IMR-90 (cell line): Measurements from ENCODE around the gene IRGQ. TPM values are rescaled to one million over a fixed set of nuclear protein-coding genes. Genes with fewer than 3 reads are reported as not detected.

Source experiments
- ATAC-seq: fragments of 200-7000 bp; cut with Tn5 transposase; 2 replicates; pipeline ENCODE4 v1.9.1; 2020; ENCODE audit warnings: low read depth, mild to moderate bottlenecking, moderate library complexity
- BruUV-seq: library from RNA; stranded (reverse); fragments of 400-500 nt; replicated peaks from 2 replicates; lab custom pipeline; 2021; lab: Mats Ljungman, UMichigan
- CTCF ChIA-PET: fragments of 300-600 bp; formaldehyde crosslinking; extraction: SDS; loops from one replicate; lab custom pipeline; 2021; ENCODE audit warnings: antibody characterized with exemption; lab: Yijun Ruan, JAX
- POLR2A ChIA-PET: fragments of 300-600 bp; sonication (Branson Sonifier 250); formaldehyde crosslinking; loops from one replicate; lab custom pipeline; 2022; ENCODE audit warnings: antibody characterized with exemption; ENCODE audit not compliant: unreplicated experiment; lab: Charles Lee
- DNase-seq: peaks from one replicate; pipeline ENCODE4 v3.0.0; 2013
- H2AFZ ChIP-seq: replicated peaks from 2 replicates; pipeline ENCODE3; 2013; ENCODE audit warnings: low read length, mild to moderate bottlenecking; ENCODE audit not compliant: poor library complexity
- H2AK5ac ChIP-seq: 2 replicates; pipeline ENCODE4 v1.6.1; 2013; ENCODE audit warnings: low read depth, low read length, inconsistent platforms
- H2AK9ac ChIP-seq: replicated peaks from 2 replicates; pipeline ENCODE3; 2013; ENCODE audit warnings: mild to moderate bottlenecking, low read depth, low read length, moderate library complexity; ENCODE audit not compliant: poor library complexity
- H2BK120ac ChIP-seq: 2 replicates; pipeline ENCODE4 v1.6.1; 2013; ENCODE audit warnings: low read depth, low read length, inconsistent platforms
- H2BK15ac ChIP-seq: 3 replicates; pipeline ENCODE4 v1.6.1; 2013; ENCODE audit warnings: low read depth, low read length, inconsistent platforms
- H2BK20ac ChIP-seq: 2 replicates; pipeline ENCODE4 v1.6.1; 2013; ENCODE audit warnings: low read depth, mild to moderate bottlenecking, inconsistent platforms, low read length, moderate library complexity
- H2BK5ac ChIP-seq: 2 replicates; pipeline ENCODE4 v1.6.1; 2013; ENCODE audit warnings: mild to moderate bottlenecking, low read depth, low read length, inconsistent platforms; ENCODE audit not compliant: poor library complexity, severe bottlenecking
- H3K14ac ChIP-seq: replicated peaks from 2 replicates; pipeline ENCODE4 v1.6.1; 2013; ENCODE audit warnings: low read depth, low read length, inconsistent platforms
- H3K18ac ChIP-seq: 2 replicates; pipeline ENCODE4 v1.6.1; 2013; ENCODE audit warnings: low read depth, low read length, control low read depth
- H3K23ac ChIP-seq: 2 replicates; pipeline ENCODE4 v1.6.1; 2013; ENCODE audit warnings: low read depth, low read length, inconsistent platforms
- H3K27ac ChIP-seq: 2 replicates; pipeline ENCODE4 v1.5.1; 2013; ENCODE audit warnings: mild to moderate bottlenecking, control low read depth, low read length; ENCODE audit not compliant: insufficient read depth
- H3K27me3 ChIP-seq: 2 replicates; pipeline ENCODE4 v1.6.1; 2013; ENCODE audit warnings: low read length; ENCODE audit not compliant: control insufficient read depth, insufficient read depth
- H3K36me3 ChIP-seq: 2 replicates; pipeline ENCODE4 v1.6.1; 2013; ENCODE audit warnings: low read length, mixed read lengths; ENCODE audit not compliant: control insufficient read depth, insufficient read depth
- H3K4ac ChIP-seq: 2 replicates; pipeline ENCODE4 v1.6.1; 2013; ENCODE audit warnings: low read depth, low read length, inconsistent platforms
- H3K4me1 ChIP-seq: 2 replicates; pipeline ENCODE4 v1.6.1; 2013; ENCODE audit warnings: low read length, mixed read lengths; ENCODE audit not compliant: control insufficient read depth, insufficient read depth
- H3K4me2 ChIP-seq: 2 replicates; pipeline ENCODE4 v1.6.1; 2013; ENCODE audit warnings: low read depth, mild to moderate bottlenecking, control low read depth, low read length, moderate library complexity
- H3K4me3 ChIP-seq: 2 replicates; pipeline ENCODE4 v1.5.1; 2013; ENCODE audit warnings: low read depth, mild to moderate bottlenecking, control low read depth, low read length, moderate library complexity; ENCODE audit not compliant: insufficient read depth
- H3K56ac ChIP-seq: 2 replicates; pipeline ENCODE4 v1.6.1; 2013; ENCODE audit warnings: low read length, inconsistent platforms; ENCODE audit not compliant: insufficient read depth; ENCODE audit errors: extremely low read depth
- H3K79me1 ChIP-seq, 2 experiments: 2 replicates each; pipeline ENCODE4 v1.6.1; 2013; ENCODE audit warnings: low read length in 2 of 2, inconsistent platforms in 1 of 2, low read depth in 1 of 2
- H3K9ac ChIP-seq: 2 replicates; pipeline ENCODE4 v1.6.1; 2013; ENCODE audit warnings: low read depth, low read length, control low read depth
- H3K9me1 ChIP-seq: 2 replicates; pipeline ENCODE4 v1.6.1; 2013; ENCODE audit warnings: low read length, inconsistent platforms; ENCODE audit not compliant: insufficient read depth
- H3K9me3 ChIP-seq: 2 replicates; pipeline ENCODE4 v1.6.1; 2013; ENCODE audit warnings: low read length; ENCODE audit not compliant: control insufficient read depth, insufficient read depth
- H4K20me1 ChIP-seq: 2 replicates; pipeline ENCODE4 v1.6.1; 2013; ENCODE audit warnings: low read length, inconsistent platforms; ENCODE audit not compliant: insufficient read depth
- H4K5ac ChIP-seq: 2 replicates; pipeline ENCODE4 v1.6.1; 2013; ENCODE audit warnings: mild to moderate bottlenecking, low read depth, low read length, control low read depth
- H4K8ac ChIP-seq, 2 experiments: 2 replicates each; pipeline ENCODE4 v1.6.1; 2013; ENCODE audit warnings: low read depth in 2 of 2, low read length in 2 of 2, control low read depth in 1 of 2, inconsistent platforms in 1 of 2
- H4K91ac ChIP-seq: 2 replicates; pipeline ENCODE4 v1.6.1; 2013; ENCODE audit warnings: low read depth, low read length, inconsistent platforms; ENCODE audit not compliant: insufficient read depth
- BHLHE40 ChIP-seq: fragments of 150-350 bp; IDR thresholded peaks from 2 replicates; pipeline ENCODE4 v1.6.1; 2016; ENCODE audit warnings: mild to moderate bottlenecking, low read depth, low read length
- CEBPB ChIP-seq: IDR thresholded peaks from 2 replicates; pipeline ENCODE4 v1.6.1; 2012; ENCODE audit warnings: low read depth, low read length, improper control_type of control experiment
- CHD1 ChIP-seq: IDR thresholded peaks from 2 replicates; pipeline ENCODE4 v1.6.1; 2012; ENCODE audit warnings: low read depth, low read length, improper control_type of control experiment
- CTCF ChIP-seq: conservative IDR thresholded peaks from 2 replicates; pipeline ENCODE4 v1.5.1; 2012; ENCODE audit warnings: mild to moderate bottlenecking, low read depth, low read length, improper control_type of control experiment
- FOS ChIP-seq: fragments of 150-350 bp; IDR thresholded peaks from 2 replicates; pipeline ENCODE4 v1.6.1; 2016; ENCODE audit warnings: low read depth, low read length
- MAFK ChIP-seq: IDR thresholded peaks from 2 replicates; pipeline ENCODE4 v1.6.1; 2012; ENCODE audit warnings: low read depth, low read length, improper control_type of control experiment
- MAZ ChIP-seq: IDR thresholded peaks from 2 replicates; pipeline ENCODE4 v1.6.1; 2012; ENCODE audit warnings: low read depth, mild to moderate bottlenecking, low read length, improper control_type of control experiment, moderate library complexity, borderline replicate concordance
- NFE2L2 ChIP-seq: fragments of 150-350 bp; IDR thresholded peaks from 2 replicates; pipeline ENCODE4 v1.6.1; 2016; ENCODE audit warnings: low read depth, mild to moderate bottlenecking, low read length
- POLR2A ChIP-seq: IDR thresholded peaks from 2 replicates; pipeline ENCODE4 v1.6.1; 2012; ENCODE audit warnings: mild to moderate bottlenecking, low read depth, low read length
- RAD21 ChIP-seq: IDR thresholded peaks from 2 replicates; pipeline ENCODE4 v1.6.1; 2012; ENCODE audit warnings: low read length, improper control_type of control experiment
- RCOR1 ChIP-seq: IDR thresholded peaks from 2 replicates; pipeline ENCODE4 v1.6.1; 2012; ENCODE audit warnings: mild to moderate bottlenecking, low read length, improper control_type of control experiment; ENCODE audit not compliant: insufficient replicate concordance
- RFX5 ChIP-seq: IDR thresholded peaks from 2 replicates; pipeline ENCODE4 v1.8.0; 2012; ENCODE audit warnings: low read depth, mild to moderate bottlenecking, low read length, moderate library complexity
- SMC3 ChIP-seq: fragments of 150-350 bp; IDR thresholded peaks from 2 replicates; pipeline ENCODE4 v1.6.1; 2016; ENCODE audit warnings: low read depth, mild to moderate bottlenecking, antibody characterized with exemption, low read length, moderate library complexity
- WGBS, 2 experiments: methylation state at CpG; one replicate each; pipeline versions ENCODE4 v1.1.5 to v1.1.7; 2013; ENCODE audit warnings: missing lambda C conversion rate in 2 of 2; ENCODE audit not compliant: insufficient read length in 1 of 2; ENCODE audit errors: extremely low coverage in 2 of 2; 5-methylcytosine and 5-hydroxymethylcytosine counted together
- dilution Hi-C: fragments of 300-500 bp; cut with HindIII; formaldehyde crosslinking; loops from one replicate; pipeline ENCODE4 v1.14.3; 2018; ENCODE audit warnings: low sequenced_read_pairs; ENCODE audit not compliant: unreplicated experiment
- in situ Hi-C: fragments of 300-500 bp; cut with MboI; formaldehyde crosslinking; loops from 3 replicates; pipeline ENCODE4 v1.14.3; 2019; ENCODE audit warnings: low sequenced_read_pairs, inconsistent platforms, mixed read lengths
- intact Hi-C: fragments of 100-400 bp; cut with micrococcal nuclease; formaldehyde crosslinking; loops from 2 replicates; pipeline ENCODE4 v1.10.0; 2022
- polyA plus RNA-seq, 3 experiments: library from polyadenylated mRNA; depleted of rRNA; stranded (reverse); fragments of >200 nt; gene quantifications; 2 replicates each; pipeline ENCODE4 v1.2.3, GENCODE V29; 2012; ENCODE audit warnings: low replicate concordance in 1 of 3
- total RNA-seq: library from RNA; depleted of rRNA; stranded (reverse); fragments of >200 nt; gene quantifications from 2 replicates; pipeline ENCODE4 v1.2.3, GENCODE V29; 2012
- TF ChIP-seq, protein P1 (sequence below): fragments of 150-350 bp; IDR thresholded peaks from 2 replicates; pipeline ENCODE4 v1.6.1; 2017; ENCODE audit warnings: mild to moderate bottlenecking, antibody characterized with exemption, low read length, low read depth
- TF ChIP-seq, protein P2 (sequence below): fragments of 150-350 bp; IDR thresholded peaks from 2 replicates; pipeline ENCODE4 v1.6.1; 2016; ENCODE audit warnings: low read depth, mild to moderate bottlenecking, low read length, moderate library complexity, borderline replicate concordance

Gene IRGQ
- total and polyA plus RNA-seq, 2 of the 4 experiments (the other 2 are of a cell fraction): 9.0 to 9.9 TPM

DNA sequence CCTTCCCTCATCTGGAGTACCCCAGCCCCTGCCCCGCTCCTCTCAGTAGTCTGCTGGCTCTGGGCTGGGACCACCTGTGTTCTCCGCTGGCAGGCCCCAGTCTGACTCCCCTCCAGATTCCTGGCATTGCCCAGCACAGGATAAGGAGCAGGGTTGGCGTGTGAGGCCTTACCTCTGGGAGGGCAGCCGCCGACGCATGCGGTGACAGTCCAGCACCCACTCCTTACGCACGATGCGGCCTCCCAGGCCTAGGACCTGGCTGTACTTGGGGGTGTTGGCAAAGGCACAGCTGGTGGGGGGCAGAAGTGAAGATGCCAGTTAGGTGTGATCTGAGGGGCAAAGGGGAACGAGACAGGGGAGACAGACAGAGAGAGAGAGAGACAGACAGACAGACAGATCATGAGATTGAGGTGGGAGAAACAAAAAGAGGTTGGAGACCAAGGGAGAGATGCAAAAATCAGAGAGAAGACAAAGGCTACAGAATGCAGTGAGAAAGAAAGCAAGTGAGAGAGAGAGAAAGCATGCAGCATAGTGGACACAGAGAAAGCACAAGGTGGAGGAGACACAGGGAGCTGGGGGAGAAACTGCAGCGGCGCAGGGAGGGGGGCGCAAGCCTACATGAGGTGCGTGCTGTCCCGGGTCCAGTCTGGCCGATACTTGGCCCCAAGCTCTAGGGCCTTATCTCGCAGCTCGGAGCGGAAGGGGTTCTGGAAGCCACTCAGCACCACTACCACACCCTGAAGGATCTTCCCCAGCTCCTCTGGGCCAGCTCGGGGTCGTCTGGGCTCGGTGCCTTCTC lies 44.3 kb downstream of the IRGQ start:
- peaks cover 34% of the 10 kb centered on the region for H3K36me3 ChIP-seq
- CTCF ChIA-PET: no interaction called here
- ATAC-seq: no peak
- TF ChIP-seq CHD1 (no peak), POLR2A (no peak), NFE2L2 (no peak), MAFK (no peak), MAZ (no peak), CEBPB (no peak), CTCF (no peak), RAD21 (no peak), SMC3 (no peak), BHLHE40 (no peak), RCOR1 (no peak), RFX5 (no peak), FOS (no peak)
- TF ChIP-seq, protein P1, sequence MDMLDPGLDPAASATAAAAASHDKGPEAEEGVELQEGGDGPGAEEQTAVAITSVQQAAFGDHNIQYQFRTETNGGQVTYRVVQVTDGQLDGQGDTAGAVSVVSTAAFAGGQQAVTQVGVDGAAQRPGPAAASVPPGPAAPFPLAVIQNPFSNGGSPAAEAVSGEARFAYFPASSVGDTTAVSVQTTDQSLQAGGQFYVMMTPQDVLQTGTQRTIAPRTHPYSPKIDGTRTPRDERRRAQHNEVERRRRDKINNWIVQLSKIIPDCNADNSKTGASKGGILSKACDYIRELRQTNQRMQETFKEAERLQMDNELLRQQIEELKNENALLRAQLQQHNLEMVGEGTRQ: no peak
- TF ChIP-seq, protein P2, sequence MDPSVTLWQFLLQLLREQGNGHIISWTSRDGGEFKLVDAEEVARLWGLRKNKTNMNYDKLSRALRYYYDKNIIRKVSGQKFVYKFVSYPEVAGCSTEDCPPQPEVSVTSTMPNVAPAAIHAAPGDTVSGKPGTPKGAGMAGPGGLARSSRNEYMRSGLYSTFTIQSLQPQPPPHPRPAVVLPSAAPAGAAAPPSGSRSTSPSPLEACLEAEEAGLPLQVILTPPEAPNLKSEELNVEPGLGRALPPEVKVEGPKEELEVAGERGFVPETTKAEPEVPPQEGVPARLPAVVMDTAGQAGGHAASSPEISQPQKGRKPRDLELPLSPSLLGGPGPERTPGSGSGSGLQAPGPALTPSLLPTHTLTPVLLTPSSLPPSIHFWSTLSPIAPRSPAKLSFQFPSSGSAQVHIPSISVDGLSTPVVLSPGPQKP: no peak

More for the DNA sequence above, 44.3 kb downstream of the IRGQ start:
- Histone ChIP-seq H3K4me2 (no peak overlapping the region), H4K20me1 (no peaks in the 10 kb centered on the region), H3K9ac (no peak overlapping the region), H2BK20ac (no peak overlapping the region), H3K56ac (no peak overlapping the region), H3K27me3 (no peaks in the 10 kb centered on the region), H3K4me3 (no peak overlapping the region), H2AK9ac (no peak overlapping the region), H2BK120ac (no peak overlapping the region), H3K9me3 (no peaks in the 10 kb centered on the region), H3K79me1 (peaks cover 7% of the 10 kb centered on the region in 2 experiments; a peak in 3 of 4 replicates), H3K23ac (no peak overlapping the region), H2BK5ac (no peak overlapping the region), H3K4ac (no peak overlapping the region), H2AFZ (no peak overlapping the region), H3K18ac (no peak overlapping the region), H3K9me1 (no peaks in the 10 kb centered on the region), H2BK15ac (no peak overlapping the region), H3K4me1 (no peaks in the 10 kb centered on the region), H4K5ac (no peak overlapping the region), H3K14ac (no peak overlapping the region), H4K91ac (no peak overlapping the region), H4K8ac (no peak overlapping the region), H3K27ac (no peak overlapping the region), H2AK5ac (no peak overlapping the region)
- in situ Hi-C loops: loop anchor here (5.0 kb wide), 1 partner anchor 101 kb away; no protein-coding TSS in a partner anchor
- dilution Hi-C loops: no loop called here
- POLR2A ChIA-PET: no interaction called here
- intact Hi-C loops: no loop called here
- WGBS, 2 experiments: 97% methylated on average over 5 of the region's 23 CpGs; no CpG with 5 or more reads in 1 of the 2 experiments
- BruUV-seq: no TSS peak
- DNase-seq: no peak
